Left kidney (tissue), 2 donors: Measurements from ENCODE around the gene SMAP1. TPM values are rescaled to one million over a fixed set of nuclear protein-coding genes. Genes with fewer than 3 reads are reported as not detected.

Experiments
- DNase-seq: peaks from one replicate; pipeline ENCODE4 v3.0.0-alpha.2; 2013
- polyA plus RNA-seq: library from polyadenylated mRNA; unstranded; fragments of 120-200 nt; gene quantifications from one replicate; pipeline ENCODE4 v1.2.1, GENCODE V29; 2013; ENCODE audit not compliant: insufficient read length

The SMAP1 gene
- polyA plus RNA-seq, 1 donor: 31.3 TPM

DNA sequence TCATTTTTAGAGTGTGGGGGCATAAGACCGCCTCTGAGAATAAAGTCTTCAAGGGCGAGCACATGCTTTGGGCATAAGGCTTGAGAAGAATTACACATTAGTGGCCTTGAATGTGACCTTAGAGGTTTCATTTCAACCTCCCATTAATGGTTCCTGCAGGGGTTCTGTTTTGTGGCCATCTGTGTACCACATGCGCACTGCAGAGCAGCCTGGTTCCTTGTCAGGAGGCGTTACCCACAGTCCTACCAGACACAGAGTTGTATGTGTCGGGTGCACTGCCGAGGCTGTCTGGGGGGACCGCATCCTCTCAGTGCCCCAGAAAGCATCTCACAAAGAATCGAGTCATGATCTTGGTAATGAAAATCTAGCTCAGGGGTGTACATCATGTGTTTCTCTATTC lies 173.4 kb downstream of the SMAP1 start:
- no peak for DNase-seq

DNA sequence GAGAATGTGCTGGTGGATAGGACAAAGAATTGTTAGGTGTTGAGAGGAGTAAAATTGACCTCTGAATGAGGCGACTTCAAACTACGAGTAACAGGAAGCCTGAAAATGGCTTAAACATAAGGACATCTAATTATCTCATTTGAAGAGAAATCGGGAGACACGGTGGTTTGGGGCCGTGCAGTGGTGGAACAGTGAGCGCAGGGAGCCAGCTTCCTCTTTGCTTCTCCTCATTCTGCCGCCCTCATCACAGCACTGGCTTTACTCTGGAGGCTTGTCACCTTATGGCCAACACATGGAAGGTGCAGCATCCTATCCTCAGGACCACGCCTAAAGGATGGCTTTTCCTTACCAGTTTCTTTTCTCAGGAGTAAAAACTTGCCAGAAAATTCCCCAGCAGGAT lies 174.9 kb downstream of the SMAP1 start:
- DNase-seq: no peak

DNA sequence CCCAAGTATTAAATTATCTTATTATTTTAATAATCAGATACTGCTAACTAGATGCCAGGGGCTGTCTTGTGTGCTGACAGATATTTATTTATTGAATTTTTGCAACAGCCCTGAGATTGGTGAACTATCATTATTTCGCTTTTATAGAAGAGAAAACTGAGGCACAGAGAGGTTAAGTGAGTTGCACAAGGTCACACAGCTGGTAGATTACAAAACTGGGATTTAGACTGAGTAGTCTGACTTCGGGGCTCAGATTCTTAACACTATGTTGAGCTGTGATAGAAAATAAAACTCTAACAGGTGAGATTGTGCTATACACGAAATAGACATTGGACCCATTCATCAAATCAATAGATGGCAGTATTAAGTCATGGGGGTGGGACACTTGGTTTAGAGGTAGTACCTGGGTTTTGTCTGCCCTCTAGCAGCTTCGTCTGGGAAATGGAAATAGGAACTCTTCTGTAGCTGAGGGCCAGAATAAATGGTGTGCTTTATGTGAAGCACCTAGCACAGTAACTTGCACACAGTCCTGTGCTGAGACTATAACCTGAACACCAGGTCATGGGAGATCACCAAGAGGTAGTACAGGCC lies 175.7 kb downstream of the SMAP1 start:
- DNase-seq: no peak

DNA sequence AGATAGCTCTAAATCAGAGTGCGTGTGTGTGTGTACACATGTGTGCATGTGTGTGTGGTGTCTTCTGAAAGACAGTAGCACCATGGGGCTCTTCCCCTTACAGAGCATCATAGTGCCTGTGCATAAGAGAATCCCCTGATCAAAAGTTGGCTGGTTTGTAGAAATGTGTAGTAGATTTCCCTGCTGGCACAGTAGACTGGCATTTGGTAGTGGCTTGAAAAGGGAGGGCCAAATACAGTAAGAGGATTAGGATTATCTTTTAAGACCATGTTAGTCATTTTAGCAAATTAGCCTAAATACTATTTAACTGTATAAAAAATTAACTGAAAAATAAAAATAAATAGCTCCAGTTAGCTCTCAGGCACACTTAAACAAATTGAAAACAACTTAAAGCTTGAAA lies 176.6 kb downstream of the SMAP1 start:
- DNase-seq: no peak

DNA sequence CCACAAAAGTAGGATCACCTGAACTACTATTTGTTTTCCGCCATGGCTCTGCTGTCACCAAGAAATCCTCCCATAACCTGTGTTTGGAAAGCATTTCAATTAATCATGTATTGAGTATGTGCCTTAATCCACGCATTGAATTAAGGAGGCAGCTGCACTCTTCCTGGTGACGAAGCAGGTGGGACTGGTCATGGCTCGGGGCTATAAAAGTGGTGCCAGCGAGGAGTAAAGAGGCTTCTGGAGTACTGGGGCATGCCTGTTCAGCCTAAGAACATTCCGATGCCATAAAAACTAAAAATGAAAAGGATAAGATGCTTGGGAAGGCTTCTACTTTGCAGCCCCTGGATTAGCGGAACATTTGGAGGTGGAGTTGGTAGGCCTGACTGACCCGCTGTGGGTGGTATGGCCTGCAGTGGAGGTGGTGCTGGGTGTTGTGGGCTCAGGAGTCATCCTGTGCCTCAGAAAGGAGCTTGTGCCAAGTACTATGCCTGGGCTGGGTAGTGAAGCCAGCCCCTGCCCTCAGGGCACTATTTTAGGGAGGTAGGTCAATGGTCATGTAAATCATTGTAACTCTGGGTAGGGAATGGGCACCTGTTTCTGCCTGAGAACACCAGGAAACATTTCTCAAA lies 178.6 kb downstream of the SMAP1 start:
- no peak for DNase-seq

DNA sequence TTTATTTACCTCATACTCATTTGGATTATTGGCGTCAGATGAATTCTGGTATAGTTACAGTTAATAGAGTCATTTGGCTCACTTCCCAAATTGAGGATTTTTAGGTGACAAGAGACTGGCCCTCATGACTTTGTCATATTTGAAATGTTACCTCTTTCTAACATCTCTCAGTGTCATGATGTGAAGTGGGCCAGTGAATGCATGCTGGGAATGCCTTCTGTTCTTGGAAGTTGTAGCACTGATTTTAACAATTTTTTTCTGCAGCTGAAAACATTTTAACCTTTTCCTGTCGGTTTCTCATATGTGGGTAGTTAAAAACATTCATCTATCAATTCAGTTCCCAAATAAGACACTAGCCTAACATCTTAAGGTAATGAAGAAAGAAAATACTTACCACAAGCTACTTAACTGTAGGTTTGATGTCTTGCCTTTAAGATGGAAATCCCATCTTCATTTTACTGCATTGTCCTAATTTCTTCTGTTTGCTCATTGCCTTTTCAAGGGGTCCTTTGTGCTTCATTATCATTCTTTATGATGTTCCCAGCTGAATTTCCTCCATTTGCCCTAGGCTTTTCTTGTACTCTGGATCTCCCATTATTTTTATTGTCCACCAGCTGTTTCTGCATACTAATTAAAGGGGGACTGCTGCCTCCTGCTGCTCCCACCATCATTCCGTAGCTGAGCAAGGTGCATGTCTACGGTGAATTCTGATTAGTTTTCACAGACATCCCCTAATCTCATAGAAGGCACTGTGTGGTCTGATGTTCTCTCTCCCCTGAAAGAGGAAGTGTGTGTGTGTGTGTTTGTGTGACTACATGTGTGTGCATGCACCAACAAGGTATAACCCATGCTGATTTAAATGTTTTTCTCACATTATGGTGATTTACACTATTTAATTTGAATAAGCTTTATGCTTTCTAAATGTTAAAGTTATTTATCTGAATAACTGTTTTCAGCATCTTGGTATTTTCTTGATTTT lies 179.7 kb downstream of the SMAP1 start:
- no peak for DNase-seq

DNA sequence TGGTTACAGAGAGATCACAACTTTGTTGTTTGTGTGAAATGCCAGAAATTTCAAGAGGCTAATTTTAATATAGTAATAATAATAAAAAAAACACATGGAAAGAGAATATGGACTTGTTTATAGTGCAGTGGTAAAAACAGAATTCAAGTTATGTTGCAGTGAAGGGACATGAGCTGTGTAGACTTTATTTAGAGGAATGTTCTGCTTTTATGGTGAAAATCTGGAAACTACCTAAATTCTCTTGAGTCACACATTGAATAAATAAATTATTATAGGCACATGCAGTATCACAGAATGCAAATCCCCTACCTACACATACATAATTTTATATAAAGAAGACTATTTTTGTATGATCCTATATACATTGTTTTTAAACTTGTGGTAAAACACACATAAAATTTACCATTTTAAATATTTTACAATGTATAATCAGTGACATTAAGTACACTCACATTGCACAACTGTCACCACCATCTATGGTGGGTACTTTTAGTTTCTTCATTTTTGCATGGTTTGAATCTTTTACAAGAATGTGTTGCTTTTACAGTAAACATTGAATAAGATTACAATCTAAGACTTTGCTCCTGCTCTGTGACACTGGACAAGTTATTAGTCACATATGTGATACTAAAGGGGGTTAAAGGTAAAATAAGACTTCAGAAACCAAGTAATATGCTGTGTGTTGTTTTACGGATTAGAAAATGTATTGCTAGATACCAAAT lies 181.8 kb downstream of the SMAP1 start:
- DNase-seq: no peak

DNA sequence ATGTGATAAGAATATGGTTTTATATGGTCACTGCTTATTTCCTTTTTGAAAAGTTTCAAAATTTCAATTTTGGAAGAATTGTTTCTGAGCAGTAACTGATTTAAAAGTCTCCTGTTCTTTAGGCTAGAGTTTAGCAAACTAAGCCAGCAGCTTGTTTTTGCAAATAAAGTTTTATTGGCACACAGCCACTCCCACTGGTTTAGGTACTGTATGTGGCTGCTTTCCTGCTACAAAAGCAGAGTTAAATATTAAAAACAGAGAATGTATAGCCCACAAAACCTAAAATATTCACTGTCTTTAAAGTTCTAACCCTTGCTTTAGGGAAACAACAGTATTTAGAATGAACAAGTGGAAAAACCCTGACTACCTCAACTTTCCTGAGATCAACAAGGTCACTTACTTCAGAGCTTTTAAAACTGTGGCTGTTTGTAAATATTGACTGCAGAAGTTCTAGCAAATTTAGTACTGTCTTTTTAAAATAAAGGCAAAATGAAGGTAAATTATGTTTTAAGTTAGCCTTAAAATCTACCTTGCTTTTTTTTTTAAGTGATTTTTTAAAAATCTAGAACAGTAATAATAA lies 185.1 kb downstream of the SMAP1 start:
- no peak for DNase-seq

DNA sequence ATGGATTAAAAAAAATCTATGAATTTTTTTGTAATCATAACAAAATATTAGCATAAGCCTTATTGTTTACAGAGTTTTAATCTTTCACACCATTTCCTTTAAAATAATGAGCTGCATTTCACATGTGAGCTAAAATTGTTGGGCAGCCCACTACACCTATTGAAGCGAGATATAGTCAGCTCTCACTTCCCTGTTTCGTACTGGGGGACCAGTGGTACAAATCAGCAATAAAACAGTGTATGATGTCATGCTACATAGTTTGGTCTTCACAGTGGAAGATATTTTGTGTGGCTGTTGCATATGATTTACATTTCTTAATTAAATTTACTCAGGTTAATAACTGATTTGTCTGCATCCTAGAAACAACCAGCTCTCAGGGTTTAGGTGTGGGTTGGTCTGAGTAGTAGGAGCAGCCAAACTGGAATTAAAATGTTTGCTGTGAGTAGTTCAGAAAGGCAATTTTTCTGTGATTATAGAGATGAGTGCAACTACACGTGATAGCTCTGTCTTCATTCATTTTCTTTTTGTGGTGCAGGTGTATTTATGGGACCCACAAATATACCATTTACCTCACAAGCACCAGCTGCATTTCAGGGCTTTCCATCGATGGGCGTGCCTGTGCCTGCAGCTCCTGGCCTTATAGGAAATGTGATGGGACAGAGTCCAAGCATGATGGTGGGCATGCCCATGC lies 189.8 kb downstream of the SMAP1 start:
- DNase-seq: no peak

DNA sequence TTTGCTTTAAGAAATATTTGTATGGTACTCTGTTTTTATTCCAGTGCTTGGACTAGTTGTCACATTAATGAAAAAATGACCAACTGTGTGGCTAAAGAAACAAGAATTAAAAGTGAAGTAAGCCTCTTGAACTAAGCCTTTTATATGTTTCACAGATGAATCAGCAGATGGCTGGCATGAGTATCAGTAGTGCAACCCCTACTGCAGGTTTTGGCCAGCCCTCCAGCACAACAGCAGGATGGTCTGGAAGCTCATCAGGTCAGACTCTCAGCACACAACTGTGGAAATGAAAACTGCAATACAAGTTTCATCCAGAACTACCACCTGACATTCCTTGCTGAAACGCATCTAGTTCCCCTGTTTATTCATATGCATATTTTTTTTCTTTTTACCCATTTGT lies 192.4 kb downstream of the SMAP1 start:
- DNase-seq: no peak

DNA sequence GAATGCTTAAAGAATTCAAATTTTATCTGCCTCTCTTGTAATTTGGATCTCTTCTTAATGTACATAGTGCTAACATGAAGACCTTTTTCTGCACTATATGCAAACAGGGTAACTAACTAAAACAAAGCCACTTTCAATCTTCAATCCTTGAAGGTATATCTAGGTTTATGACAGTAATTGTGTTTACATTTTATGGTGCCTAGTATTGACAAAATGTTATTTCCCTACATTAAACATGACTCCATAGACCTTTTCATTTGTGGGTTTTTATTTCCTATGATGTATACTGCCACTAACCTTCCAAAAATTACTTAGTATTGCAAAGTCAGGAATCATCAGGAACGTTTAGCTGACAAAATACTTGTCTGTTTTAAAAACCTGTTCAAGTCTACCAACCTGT lies 193.2 kb downstream of the SMAP1 start:
- DNase-seq: no peak

DNA sequence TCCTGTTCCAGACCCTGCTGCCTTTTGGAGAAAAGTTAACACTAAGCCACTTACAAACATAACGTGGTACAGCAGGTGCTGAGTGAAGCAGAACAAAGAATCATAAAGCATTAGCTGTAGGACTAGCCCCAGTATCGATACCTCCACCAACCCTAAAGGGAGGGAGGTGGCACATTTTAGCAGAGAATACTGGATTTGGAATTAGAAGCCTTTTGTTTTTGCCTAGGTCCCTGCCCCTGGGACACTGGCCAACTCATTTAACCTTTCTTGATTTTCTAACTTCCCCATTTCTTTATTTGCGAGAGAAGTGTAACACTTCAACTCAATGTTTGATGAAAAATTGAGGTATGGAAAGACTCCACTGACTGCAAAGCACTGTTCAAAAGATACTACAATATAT lies 195.7 kb downstream of the SMAP1 start:
- DNase-seq: no peak

DNA sequence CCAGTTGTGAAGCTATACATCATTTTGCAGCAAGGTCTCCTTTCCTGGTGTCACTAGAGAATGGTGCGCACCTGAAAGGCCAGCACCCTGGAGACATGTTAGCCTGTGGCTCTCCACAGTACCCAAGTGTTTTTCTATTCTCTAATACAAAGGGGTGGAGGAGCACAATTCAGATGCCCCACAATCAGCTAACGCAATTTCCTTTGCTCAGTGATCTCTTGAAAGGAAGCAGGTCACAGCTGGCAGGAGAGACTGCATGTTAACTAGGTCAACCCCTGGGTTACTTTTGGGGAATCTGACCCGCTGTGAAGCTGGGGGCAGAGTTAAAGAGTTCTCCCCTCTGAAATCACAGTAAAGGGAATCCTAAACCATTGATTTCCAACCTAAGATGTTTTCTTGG lies 196.7 kb downstream of the SMAP1 start:
- no peak for DNase-seq

DNA sequence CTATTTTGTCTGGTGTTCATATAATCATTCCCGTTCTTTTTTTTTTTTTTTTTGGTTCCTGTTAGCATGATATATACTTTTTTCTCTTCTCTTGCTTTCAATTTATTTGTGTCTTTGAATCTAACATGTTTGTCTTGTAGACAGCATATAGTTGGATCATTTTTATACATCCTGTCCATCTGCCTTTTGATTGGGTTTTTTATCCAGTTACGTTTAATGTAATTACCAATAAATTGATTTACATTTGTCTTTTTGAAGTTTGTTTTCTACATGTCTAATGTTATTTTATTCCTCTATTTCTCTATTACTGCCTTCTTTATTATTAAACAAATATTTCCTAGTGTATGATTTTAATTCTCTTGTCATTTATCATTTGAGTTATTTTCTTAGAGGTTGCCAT lies 204.8 kb downstream of the SMAP1 start:
- no peak for DNase-seq

DNA sequence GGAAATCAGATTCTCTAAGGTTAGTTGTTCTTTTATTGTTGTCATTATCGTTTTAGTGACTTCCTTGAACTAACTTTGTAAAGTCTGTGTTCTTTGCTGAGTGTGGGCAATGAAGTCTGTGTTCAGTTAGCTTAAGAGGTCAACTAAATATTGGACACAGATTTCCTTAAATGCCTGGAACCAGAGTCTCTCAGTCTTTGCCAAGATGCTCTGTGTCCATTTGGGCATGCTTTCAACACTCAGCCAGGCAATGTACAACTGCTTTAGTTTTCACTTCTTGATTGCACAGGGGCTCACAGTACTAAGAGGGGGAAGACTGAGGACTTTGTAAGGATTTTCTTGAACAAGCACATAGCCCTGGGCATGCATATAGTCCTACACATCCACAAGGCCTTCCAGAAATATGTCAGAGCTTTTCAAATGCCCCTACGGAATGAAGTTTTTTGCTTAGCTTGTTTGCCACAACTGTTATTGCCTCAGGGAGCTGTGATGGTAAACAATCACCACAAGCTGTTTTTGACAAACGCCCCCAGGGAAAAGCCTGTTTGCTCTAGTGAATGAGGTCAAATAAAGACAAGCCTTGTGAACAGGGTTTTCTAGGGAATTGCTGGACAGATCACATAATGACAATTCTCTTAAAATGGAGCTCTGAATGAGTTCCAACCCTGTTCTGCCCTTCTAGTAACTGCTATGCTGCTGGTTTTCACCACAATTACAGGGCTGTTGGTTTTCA lies 206.7 kb downstream of the SMAP1 start:
- DNase-seq: no peak

DNA sequence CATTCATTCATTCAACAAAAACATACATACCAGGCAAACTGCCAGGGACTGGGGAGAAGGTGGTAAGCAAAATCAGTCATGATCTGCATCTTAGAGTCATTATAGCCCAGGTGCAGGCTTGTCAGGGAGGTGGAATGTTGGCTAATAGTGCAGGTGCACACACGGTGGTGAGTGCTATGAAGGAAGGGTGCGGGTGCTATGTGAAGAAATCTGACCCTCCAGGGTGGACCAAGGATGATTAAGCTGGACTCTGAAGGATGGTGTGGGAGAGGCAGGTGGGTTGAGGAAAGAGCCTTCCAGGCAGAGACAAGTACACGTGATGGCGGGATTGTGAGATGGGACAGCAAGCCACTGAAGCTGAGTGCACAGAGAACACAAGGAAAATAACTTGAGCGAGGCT lies 211.8 kb downstream of the SMAP1 start:
- no peak for DNase-seq

DNA sequence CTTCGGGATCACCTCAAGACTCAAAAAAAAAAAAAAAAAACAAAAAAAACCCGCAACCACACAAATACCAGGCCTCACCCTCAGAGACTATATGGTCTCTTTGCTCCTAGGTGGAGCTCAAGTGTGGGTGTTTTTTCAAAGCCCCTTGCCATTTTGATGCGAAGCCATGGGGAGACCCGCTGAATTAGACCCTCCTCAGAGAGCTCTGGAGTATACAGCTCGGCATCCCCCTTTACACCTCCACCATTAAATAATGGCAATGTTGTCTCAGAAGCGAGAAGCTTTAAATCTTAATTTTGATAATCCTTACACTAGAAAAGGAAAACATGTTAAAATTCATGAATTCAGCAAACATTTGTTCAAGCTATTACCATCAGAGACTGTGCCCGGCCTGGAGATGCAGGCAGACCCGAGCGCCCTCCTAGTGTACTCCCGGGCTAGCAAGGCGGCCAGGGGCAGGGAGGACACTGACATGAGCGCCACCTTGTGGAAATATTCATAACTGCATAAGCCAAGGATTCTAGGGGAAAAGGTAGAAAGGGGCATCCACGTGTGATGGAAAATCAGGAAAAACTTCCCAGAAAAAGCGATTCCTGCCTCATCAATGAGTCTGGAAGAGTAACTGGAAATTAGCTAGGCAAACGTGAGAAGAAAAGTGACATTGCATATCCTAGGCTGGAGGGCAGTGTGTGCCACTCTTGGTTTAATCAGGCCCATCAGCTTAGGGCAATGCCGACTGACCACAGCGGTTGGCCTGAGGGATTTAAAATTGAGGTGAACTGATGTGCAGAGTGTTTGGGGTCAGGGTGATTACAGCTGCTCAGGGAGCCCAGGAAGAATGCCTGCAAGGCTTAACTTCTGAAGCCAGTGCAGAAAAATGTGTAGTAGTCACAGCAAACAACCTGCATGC lies 216.6 kb downstream of the SMAP1 start:
- peak; percentile 44 for DNase-seq

DNA sequence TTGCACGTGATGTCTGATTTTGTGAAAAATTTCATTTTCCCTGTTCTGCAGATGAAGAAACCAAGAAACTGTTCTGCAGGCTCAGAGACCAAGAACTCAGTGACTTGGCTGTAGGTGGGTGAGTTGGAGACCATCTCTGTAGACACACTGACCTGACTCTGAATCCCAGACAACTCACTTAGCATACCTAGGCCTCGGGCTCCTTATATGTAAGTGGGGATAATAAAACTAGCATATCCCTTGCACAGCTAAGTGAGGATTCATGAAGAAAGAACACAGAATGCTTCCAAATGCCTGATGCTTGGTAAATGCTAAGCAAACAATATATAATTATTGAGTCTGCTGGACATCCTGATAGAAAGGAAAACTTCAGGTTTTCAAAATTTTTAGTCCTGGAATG lies 218.4 kb downstream of the SMAP1 start:
- no peak for DNase-seq

DNA sequence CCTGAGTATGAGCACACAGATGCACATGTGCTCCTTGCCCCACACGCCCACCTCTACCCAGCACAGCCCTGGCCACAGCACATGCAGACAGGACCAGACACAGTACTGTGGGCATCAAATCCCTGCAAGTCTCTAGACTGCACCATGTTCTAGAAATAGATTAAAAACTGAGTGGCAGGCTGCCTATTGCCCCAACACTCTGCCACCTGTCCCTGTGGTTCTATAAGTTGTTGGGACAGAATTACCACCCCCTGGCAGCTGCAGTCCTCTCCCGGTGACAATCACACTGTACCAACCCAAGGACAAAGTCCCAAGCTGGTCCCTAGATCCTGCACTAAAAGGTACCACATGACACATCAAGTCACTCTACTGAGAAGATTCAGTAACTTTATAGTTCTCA lies 219.0 kb downstream of the SMAP1 start:
- no peak for DNase-seq

DNA sequence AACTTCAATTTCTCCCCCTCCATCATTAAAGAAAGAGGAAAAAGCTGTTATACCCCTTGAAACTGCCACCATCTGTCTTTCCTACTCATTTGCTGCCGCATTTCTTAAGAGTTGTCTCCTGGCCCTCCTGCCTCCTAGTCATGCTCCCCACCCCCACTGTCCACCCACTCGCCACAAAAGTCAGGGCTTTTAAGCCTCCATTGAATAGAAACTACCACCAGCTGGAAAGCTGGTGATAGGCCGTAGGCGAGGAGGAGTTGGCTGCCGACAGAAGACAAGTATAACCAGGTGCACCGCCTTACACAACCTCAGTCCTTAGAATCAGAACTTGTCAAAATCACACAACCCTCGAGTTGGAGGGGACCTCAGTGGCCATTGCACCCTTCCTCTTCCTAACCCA lies 221.6 kb downstream of the SMAP1 start:
- DNase-seq: no peak
